HT1080 (cell line): ENCODE measurements around the gene ARMC2. TPM values are rescaled to one million over a fixed set of nuclear protein-coding genes. Genes with fewer than 3 reads are reported as not detected.
"Not testable (repeated sequence)": the region's sequence is repeated elsewhere in the genome, so short reads cannot be mapped to it uniquely, and the experiment has no call there.

Experiments
- DNase-seq: peaks from one replicate; pipeline ENCODE4 v3.0.0-alpha.2; 2015; ENCODE audit warnings: low read depth
- polyA plus RNA-seq, 2 experiments: library from polyadenylated mRNA; depleted of rRNA; stranded (reverse); fragments of >200 nt; gene quantifications; 2 replicates each; pipeline ENCODE4 v1.2.3, GENCODE V29; 2015
- total RNA-seq: library from RNA; depleted of rRNA; stranded (reverse); fragments of >200 nt; shearing (Covaris generic); gene quantifications from 2 replicates; pipeline ENCODE4 v1.2.3, GENCODE V29; 2014; rRNA removed

ARMC2 gene
- total RNA-seq: 0.17 and 1.3 TPM in 2 replicates
- 2.6 and 3.0 TPM in 2 replicates for polyA plus RNA-seq (2015; cell fraction: cytosol; rRNA removed)
- polyA plus RNA-seq (2015; cell fraction: nucleus; rRNA removed): 1.9 and 2.5 TPM in 2 replicates

- DNase-seq: peak; percentile 87
Measured at GRCh38 chr6:108848116-108848868, at the start of gene ARMC2. TSS of gene ARMC2 (plus strand) at chr6:108848422. CDS start at chr6:108854268, 5,846 bp downstream.

- no peak for DNase-seq
Measured at GRCh38 chr6:108798670-108799353, 49.4 kb upstream of the ARMC2 start.

- DNase-seq: no peak
Measured at GRCh38 chr6:108799354-108799717, 48.9 kb upstream of the ARMC2 start.

- no peak for DNase-seq
Measured at GRCh38 chr6:108799791-108800190, 48.4 kb upstream of the ARMC2 start.

GRCh38 chr6:108800427-108800864 lies 47.8 kb upstream of the ARMC2 start:
- no peak for DNase-seq

- no peak for DNase-seq
Measured at GRCh38 chr6:108801366-108801765, 46.9 kb upstream of the ARMC2 start.

GRCh38 chr6:108803982-108804490 lies 44.2 kb upstream of the ARMC2 start:
- no peak for DNase-seq

- no peak for DNase-seq
Measured at GRCh38 chr6:108804956-108805355, 43.3 kb upstream of the ARMC2 start.

GRCh38 chr6:108805611-108806167 lies 42.5 kb upstream of the ARMC2 start:
- no peak for DNase-seq

GRCh38 chr6:108806171-108806570 lies 42.1 kb upstream of the ARMC2 start:
- DNase-seq: no peak

GRCh38 chr6:108806665-108807064 lies 41.6 kb upstream of the ARMC2 start:
- DNase-seq: no peak

GRCh38 chr6:108807928-108808327 lies 40.3 kb upstream of the ARMC2 start:
- no peak for DNase-seq

- no peak for DNase-seq
Measured at GRCh38 chr6:108809211-108809610, 39.0 kb upstream of the ARMC2 start.

- DNase-seq: no peak
Measured at GRCh38 chr6:108810057-108810643, 38.1 kb upstream of the ARMC2 start.

- DNase-seq: no peak
Measured at GRCh38 chr6:108811490-108811889, 36.7 kb upstream of the ARMC2 start.

GRCh38 chr6:108813218-108813617 lies 35.0 kb upstream of the ARMC2 start:
- not testable (repeated sequence) for DNase-seq

- DNase-seq: not testable (repeated sequence)
Measured at GRCh38 chr6:108817276-108817675, 30.9 kb upstream of the ARMC2 start.

GRCh38 chr6:108820006-108820405 lies 28.2 kb upstream of the ARMC2 start:
- no peak for DNase-seq

GRCh38 chr6:108822401-108822800 lies 25.8 kb upstream of the ARMC2 start:
- DNase-seq: no peak

- no peak for DNase-seq
Measured at GRCh38 chr6:108825326-108825725, 22.9 kb upstream of the ARMC2 start.

- DNase-seq: no peak
Measured at GRCh38 chr6:108831104-108831503, 17.1 kb upstream of the ARMC2 start.

GRCh38 chr6:108832738-108833137 lies 15.5 kb upstream of the ARMC2 start:
- no peak for DNase-seq
